Astrocyte (in vitro differentiated cells and primary cell): ENCODE data around the gene ARHGEF40. TPM values are rescaled to one million over a fixed set of nuclear protein-coding genes. Genes with fewer than 3 reads are reported as not detected.

Source experiments
- DNase-seq: peaks from one replicate; pipeline ENCODE4 v3.0.0-alpha.2; 2010; ENCODE audit warnings: low read depth
- FAIRE-seq: peaks from 2 replicates; lab custom pipeline; 2011; peaks lifted over from hg19 to GRCh38; lab: Jason Lieb, UNC
- H2AFZ ChIP-seq: 2 replicates; pipeline ENCODE4 v1.6.0; 2012; ENCODE audit warnings: low read depth, low read length, inconsistent platforms
- H3K27ac ChIP-seq: 2 replicates; pipeline ENCODE4 v1.5.1; 2011; ENCODE audit warnings: low read depth, low read length, inconsistent platforms
- H3K27me3 ChIP-seq: 2 replicates; pipeline ENCODE4 v1.6.0; 2011; ENCODE audit warnings: low read length, inconsistent platforms; ENCODE audit not compliant: insufficient read depth
- H3K36me3 ChIP-seq: 2 replicates; pipeline ENCODE4 v1.5.1; 2011; ENCODE audit warnings: low read length, inconsistent platforms; ENCODE audit not compliant: insufficient read depth
- H3K4me1 ChIP-seq: 2 replicates; pipeline ENCODE4 v1.5.1; 2011; ENCODE audit warnings: low read length, inconsistent platforms; ENCODE audit not compliant: insufficient read depth
- H3K4me2 ChIP-seq: 2 replicates; pipeline ENCODE4 v1.6.0; 2012; ENCODE audit warnings: low read length, inconsistent platforms
- H3K4me3 ChIP-seq: 2 replicates; pipeline ENCODE4 v1.5.1; 2011; ENCODE audit warnings: low read depth, mild to moderate bottlenecking, low read length, inconsistent platforms; ENCODE audit not compliant: insufficient read depth
- H3K79me2 ChIP-seq: 2 replicates; pipeline ENCODE4 v1.6.0; 2012; ENCODE audit warnings: mild to moderate bottlenecking, low read length, inconsistent platforms; ENCODE audit not compliant: insufficient read depth
- H3K9ac ChIP-seq: 2 replicates; pipeline ENCODE4 v1.6.0; 2012; ENCODE audit warnings: mild to moderate bottlenecking, low read length, inconsistent platforms
- H3K9me3 ChIP-seq: 2 replicates; pipeline ENCODE4 v1.5.1; 2012; ENCODE audit warnings: low read depth, mild to moderate bottlenecking, low read length, inconsistent platforms; ENCODE audit not compliant: insufficient read depth
- H4K20me1 ChIP-seq: 2 replicates; pipeline ENCODE4 v1.6.0; 2012; ENCODE audit warnings: low read length, inconsistent platforms; ENCODE audit not compliant: insufficient read depth
- H3K27ac Mint-ChIP-seq: one replicate; pipeline ENCODE4 v1.8.0; 2021; ENCODE audit warnings: mild to moderate bottlenecking, mixed read lengths; ENCODE audit not compliant: unreplicated experiment
- H3K27me3 Mint-ChIP-seq: one replicate; pipeline ENCODE4 v1.8.0; 2021; ENCODE audit warnings: low read depth, mixed read lengths; ENCODE audit not compliant: unreplicated experiment
- H3K36me3 Mint-ChIP-seq: one replicate; pipeline ENCODE4 v1.8.0; 2021; ENCODE audit warnings: low read depth, mixed read lengths; ENCODE audit not compliant: unreplicated experiment
- H3K4me1 Mint-ChIP-seq: one replicate; pipeline ENCODE4 v1.8.0; 2021; ENCODE audit warnings: low read depth, mixed read lengths; ENCODE audit not compliant: unreplicated experiment
- H3K4me3 Mint-ChIP-seq: one replicate; pipeline ENCODE4 v1.8.0; 2021; ENCODE audit warnings: mild to moderate bottlenecking, moderate library complexity, mixed read lengths; ENCODE audit not compliant: unreplicated experiment
- H3K9me3 Mint-ChIP-seq: one replicate; pipeline ENCODE4 v1.8.0; 2021; ENCODE audit warnings: mild to moderate bottlenecking, mixed read lengths; ENCODE audit not compliant: unreplicated experiment
- EZH2 ChIP-seq: IDR thresholded peaks from 2 replicates; pipeline ENCODE4 v1.6.1; 2012; ENCODE audit warnings: mild to moderate bottlenecking, low read length, inconsistent platforms; ENCODE audit not compliant: insufficient read depth
- total RNA-seq: library from RNA; stranded (reverse); gene quantifications from 2 replicates; pipeline ENCODE4 v1.2.1, GENCODE V29; 2021
- TF ChIP-seq, protein P1 (sequence below): IDR thresholded peaks from 2 replicates; pipeline ENCODE4 v1.5.1; 2011; ENCODE audit warnings: low read depth, mild to moderate bottlenecking, inconsistent platforms, low read length, moderate library complexity; ENCODE audit not compliant: insufficient read depth

Gene ARHGEF40
- total RNA-seq, 1 donor from 2014 or later: 99.9 TPM

DNA sequence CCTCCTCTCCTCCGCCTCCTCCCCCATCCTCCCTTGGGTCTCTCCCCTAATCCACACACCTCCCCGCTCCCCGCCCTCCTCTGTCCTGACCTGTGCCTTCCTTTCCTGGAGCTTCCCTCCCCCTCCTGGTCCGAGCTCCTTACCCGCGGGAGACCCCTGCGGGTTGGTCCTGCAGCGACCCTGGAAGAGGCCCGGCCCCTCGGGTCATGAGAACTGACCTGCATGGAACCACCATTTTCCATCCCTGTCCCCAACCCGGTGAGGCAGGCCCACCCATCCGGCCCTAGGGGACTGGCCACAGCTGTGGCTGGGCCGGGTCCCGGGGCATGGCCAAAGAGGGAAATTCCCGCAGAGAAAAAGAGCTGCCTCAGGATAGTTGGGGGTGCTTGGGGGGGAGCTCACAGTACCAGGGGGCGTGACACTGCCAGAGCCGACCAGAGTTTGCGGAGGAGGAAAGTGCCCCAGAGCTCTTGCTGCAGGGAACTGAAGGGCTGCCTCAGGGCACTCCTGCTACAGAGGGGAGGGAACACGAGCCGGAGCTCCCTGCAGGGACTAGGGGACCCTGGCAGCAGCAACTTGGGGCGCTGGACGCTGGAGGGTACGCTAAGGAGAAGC, 613 bp downstream of the ARHGEF40 start:
- FAIRE-seq (no peak), DNase-seq (peak; percentile 27)
- H3K79me2 ChIP-seq: peaks cover 42% of the 10 kb centered on the region
- Mint-ChIP-seq H3K4me1 (peaks cover 29% of the 10 kb centered on the region), H3K4me3 (peak overlapping the region; percentile 94), H3K36me3 (peaks cover 15% of the 10 kb centered on the region), H3K27me3 (no peaks in the 10 kb centered on the region), H3K9me3 (no peaks in the 10 kb centered on the region), H3K27ac (peak overlapping the region; percentile 98)
- H3K4me3 ChIP-seq: peak overlapping the region; percentile 81
- peak overlapping the region; percentile 98 for H3K9ac ChIP-seq
- TF ChIP-seq EZH2: no peak
- TF ChIP-seq, protein P1, sequence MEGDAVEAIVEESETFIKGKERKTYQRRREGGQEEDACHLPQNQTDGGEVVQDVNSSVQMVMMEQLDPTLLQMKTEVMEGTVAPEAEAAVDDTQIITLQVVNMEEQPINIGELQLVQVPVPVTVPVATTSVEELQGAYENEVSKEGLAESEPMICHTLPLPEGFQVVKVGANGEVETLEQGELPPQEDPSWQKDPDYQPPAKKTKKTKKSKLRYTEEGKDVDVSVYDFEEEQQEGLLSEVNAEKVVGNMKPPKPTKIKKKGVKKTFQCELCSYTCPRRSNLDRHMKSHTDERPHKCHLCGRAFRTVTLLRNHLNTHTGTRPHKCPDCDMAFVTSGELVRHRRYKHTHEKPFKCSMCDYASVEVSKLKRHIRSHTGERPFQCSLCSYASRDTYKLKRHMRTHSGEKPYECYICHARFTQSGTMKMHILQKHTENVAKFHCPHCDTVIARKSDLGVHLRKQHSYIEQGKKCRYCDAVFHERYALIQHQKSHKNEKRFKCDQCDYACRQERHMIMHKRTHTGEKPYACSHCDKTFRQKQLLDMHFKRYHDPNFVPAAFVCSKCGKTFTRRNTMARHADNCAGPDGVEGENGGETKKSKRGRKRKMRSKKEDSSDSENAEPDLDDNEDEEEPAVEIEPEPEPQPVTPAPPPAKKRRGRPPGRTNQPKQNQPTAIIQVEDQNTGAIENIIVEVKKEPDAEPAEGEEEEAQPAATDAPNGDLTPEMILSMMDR: no peak
- peak overlapping the region; percentile 99 for H3K4me2 ChIP-seq
- peaks cover 19% of the 10 kb centered on the region for H3K36me3 ChIP-seq
- H2AFZ ChIP-seq: peak overlapping the region; percentile 58
- H3K27ac ChIP-seq: peak overlapping the region; percentile 97
- H3K4me1 ChIP-seq: peaks cover 32% of the 10 kb centered on the region
- no peaks in the 10 kb centered on the region for H3K9me3 ChIP-seq
- no peaks in the 10 kb centered on the region for H3K27me3 ChIP-seq
- H4K20me1 ChIP-seq: peaks cover 38% of the 10 kb centered on the region

DNA sequence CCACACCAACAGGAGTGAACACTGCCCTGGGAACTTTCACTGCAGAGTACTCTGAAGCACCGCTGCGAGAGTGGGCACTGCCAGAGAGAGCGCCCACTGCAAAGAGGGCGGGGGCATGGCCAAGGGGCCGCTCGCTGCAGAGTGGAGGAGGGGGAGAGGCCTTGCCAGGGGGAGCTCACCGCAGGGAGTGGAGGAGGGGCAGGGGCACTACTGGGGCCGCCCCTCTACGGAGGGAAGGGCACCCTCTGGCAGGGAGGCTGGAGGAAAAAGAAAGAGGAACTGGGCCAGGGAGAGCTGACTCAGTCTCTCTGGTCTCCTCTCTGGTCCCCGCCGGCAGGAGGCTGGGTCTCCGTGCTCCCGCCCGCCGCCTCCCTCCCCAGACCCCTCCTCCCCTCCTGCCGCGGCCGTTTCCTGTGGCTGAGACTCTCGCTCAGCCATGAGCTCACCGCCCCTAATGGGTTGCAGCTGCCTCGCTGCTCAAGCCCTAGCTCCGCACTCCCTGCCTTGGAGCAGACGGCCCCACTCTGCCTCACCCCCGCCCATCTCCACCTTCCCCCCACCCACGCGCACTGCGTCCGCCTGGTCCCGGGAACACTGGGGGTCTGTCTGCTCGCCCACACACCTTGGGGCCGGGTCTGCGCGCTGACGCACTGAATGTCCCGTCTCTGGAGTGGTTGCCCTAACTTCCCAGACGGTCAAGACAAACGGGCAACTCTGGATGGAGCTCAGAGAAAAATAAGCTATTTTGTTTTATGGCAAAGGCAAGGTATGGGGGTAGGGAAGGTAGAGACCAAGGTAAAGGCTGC, 1.3 kb downstream of the ARHGEF40 start:
- Histone ChIP-seq H3K4me1 (peaks cover 32% of the 10 kb centered on the region), H3K9ac (peak overlapping the region; percentile 98), H4K20me1 (peaks cover 45% of the 10 kb centered on the region), H3K4me3 (peak overlapping the region; percentile 81), H3K4me2 (peak overlapping the region; percentile 99), H3K27me3 (no peaks in the 10 kb centered on the region), H3K36me3 (peaks cover 26% of the 10 kb centered on the region), H3K9me3 (no peaks in the 10 kb centered on the region), H3K79me2 (peaks cover 49% of the 10 kb centered on the region), H3K27ac (peak overlapping the region; percentile 97), H2AFZ (peak overlapping the region; percentile 58)
- Mint-ChIP-seq H3K9me3 (no peaks in the 10 kb centered on the region), H3K36me3 (peaks cover 21% of the 10 kb centered on the region), H3K4me3 (peak overlapping the region; percentile 94), H3K27me3 (no peaks in the 10 kb centered on the region), H3K4me1 (peaks cover 29% of the 10 kb centered on the region), H3K27ac (peak overlapping the region; percentile 98)
- FAIRE-seq: no peak
- TF ChIP-seq, protein P1: no peak
- TF ChIP-seq EZH2: no peak
- peak; percentile 94 for DNase-seq
